H1 (cell line): ENCODE measurements around the gene GALNT18. TPM values are rescaled to one million over a fixed set of nuclear protein-coding genes. Genes with fewer than 3 reads are reported as not detected.

Experiments used
- CHD1 ChIP-seq: IDR thresholded peaks from 2 replicates; pipeline ENCODE4 v1.6.1; 2012; ENCODE audit warnings: low read depth, low read length, improper control_type of control experiment
- SIRT6 ChIP-seq: IDR thresholded peaks from one replicate; pipeline ENCODE4 v1.7.1; 2012; ENCODE audit warnings: low read length, inconsistent platforms
- TAF1 ChIP-seq: IDR thresholded peaks from 2 replicates; pipeline ENCODE4 v1.6.1; 2011; ENCODE audit warnings: mild to moderate bottlenecking, low read depth, low read length
- polyA plus RNA-seq, 7 experiments: library from polyadenylated mRNA; depleted of rRNA in 3 of 7; stranded (reverse) in 5 of 7; unstranded in 2 of 7; fragments of >200 nt in 5 of 7; fragments of 200-250 nt in 2 of 7; gene quantifications; 1 replicate in 5 of 7; 2 replicates in 1 of 7; 4 replicates in 1 of 7; pipeline versions ENCODE4 v1.2.1 to v1.2.3, GENCODE V29; 2011 to 2013; ENCODE audit warnings: missing spikeins in 2 of 7, mixed read lengths in 2 of 7
- total RNA-seq: library from RNA; stranded (reverse); fragmentation: NEBNext Ultra II Directional; extraction: Animal tissue kit (Norgen Biotek cat#: 25700); gene quantifications from 2 replicates; pipeline ENCODE4 v1.2.1, GENCODE V29; 2021

The GALNT18 gene
- total and polyA plus RNA-seq, 2 of the 8 experiments (the other 6 are each of a cell fraction or from before 2014, with no cell fraction given): 6.0 to 9.4 TPM

GRCh38 chr11:11579012-11579988 is 42.5 kb downstream of the GALNT18 start (continued):
- TF ChIP-seq TAF1 (no peak), SIRT6 (no peak), CHD1 (no peak)
